Activated naive CD4-positive, alpha-beta T cell treated with anti-CD3 and anti-CD28 coated beads, Interleukin-2, amount 50 U/mL, for 24 hours (primary cell): ENCODE measurements around the gene VSIG2.
A peak's percentile ranks its signal among the peaks of the same experiment; 100 is the strongest.

Experiments
- H3K27ac Mint-ChIP-seq: one replicate; pipeline ENCODE4 v1.8.0; 2021; ENCODE audit warnings: mild to moderate bottlenecking, mixed read lengths
- H3K27me3 Mint-ChIP-seq: one replicate; pipeline ENCODE4 v1.8.0; 2021; ENCODE audit warnings: mixed read lengths
- H3K36me3 Mint-ChIP-seq: one replicate; pipeline ENCODE4 v1.8.0; 2021; ENCODE audit warnings: mixed read lengths
- H3K4me1 Mint-ChIP-seq: one replicate; pipeline ENCODE4 v1.8.0; 2021; ENCODE audit warnings: mixed read lengths
- H3K4me3 Mint-ChIP-seq: one replicate; pipeline ENCODE4 v1.8.0; 2021; ENCODE audit warnings: mild to moderate bottlenecking, mixed read lengths
- H3K9me3 Mint-ChIP-seq: one replicate; pipeline ENCODE4 v1.8.0; 2021; ENCODE audit warnings: mixed read lengths

Gene VSIG2, protein sequence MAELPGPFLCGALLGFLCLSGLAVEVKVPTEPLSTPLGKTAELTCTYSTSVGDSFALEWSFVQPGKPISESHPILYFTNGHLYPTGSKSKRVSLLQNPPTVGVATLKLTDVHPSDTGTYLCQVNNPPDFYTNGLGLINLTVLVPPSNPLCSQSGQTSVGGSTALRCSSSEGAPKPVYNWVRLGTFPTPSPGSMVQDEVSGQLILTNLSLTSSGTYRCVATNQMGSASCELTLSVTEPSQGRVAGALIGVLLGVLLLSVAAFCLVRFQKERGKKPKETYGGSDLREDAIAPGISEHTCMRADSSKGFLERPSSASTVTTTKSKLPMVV

DNA sequence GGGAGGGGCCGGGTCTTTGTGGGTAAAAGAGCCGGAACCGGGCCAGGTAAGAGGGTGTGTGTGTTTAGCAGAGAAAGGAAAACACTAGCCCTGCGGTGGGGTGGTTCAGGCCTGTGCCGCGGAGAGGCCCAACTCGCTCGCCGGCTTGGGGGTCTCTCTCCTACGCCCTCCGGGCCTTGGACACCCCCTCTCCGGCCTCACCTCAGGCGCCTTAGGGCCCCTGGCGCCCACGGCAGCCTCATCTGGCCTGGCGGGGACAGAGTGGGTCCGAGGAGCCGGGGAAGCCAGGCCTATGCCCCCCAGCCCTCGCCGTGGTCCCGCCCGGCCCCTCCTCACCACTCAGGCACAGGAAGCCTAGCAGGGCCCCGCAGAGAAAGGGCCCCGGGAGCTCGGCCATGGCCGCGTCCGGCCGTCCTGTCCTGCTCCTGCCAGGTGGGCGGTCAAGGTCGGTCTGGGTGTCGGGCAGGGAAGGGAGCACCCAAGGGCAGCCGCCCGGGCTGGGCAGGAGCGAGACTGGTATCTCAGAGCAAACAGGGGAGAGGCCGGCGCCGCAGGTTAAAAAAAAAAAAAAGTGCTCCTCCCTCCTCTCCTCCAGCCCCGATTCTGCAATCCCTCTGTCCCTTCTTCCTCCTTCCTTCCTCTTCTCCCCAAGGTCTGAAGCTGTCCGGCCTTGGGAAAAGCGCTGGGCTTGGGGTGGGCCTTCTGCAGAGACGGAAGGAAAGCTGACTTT is at the start of gene VSIG2:
Gene VSIG2 (minus strand): TSS at position 515 of the 730 bp plus-strand sequence. CDS start 118 bp downstream, at position 397.
- H3K9me3 Mint-ChIP-seq = no peaks in the 10 kb centered on the region
- H3K27ac Mint-ChIP-seq = peak within 1 kb of the TSS; percentile 12
- no peaks in the 10 kb centered on the region for H3K36me3 Mint-ChIP-seq
- H3K4me3 Mint-ChIP-seq = peak within 1 kb of the TSS; percentile 49
- peaks cover 8% of the 10 kb centered on the region for H3K4me1 Mint-ChIP-seq
- H3K27me3 Mint-ChIP-seq = peaks cover 6% of the 10 kb centered on the region

DNA sequence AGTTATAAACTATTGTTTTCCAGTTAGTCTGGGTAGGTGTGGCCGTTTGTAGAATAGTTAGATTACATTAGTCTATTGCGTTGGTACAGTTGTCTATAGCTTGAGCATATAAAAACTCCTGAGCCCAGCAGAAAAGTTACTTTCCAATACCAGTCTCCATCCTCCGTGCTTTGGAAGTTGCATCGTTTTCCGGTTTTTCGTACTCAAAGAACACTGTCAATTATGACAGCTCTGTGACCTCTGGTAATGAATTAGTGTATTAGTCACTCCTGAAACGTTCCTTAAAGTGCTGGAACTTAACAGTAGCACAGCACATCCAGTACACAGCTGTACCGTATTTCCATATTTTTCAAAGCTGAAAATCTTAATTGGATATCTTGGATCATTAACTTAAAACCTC is 49.0 kb upstream of the VSIG2 start:
- H3K4me1 Mint-ChIP-seq = peaks cover 36% of the 10 kb centered on the region
- peak overlapping the region; percentile 91 for H3K4me3 Mint-ChIP-seq
- peak overlapping the region; percentile 91 for H3K27ac Mint-ChIP-seq
- H3K36me3 Mint-ChIP-seq = peaks cover 5% of the 10 kb centered on the region
- H3K27me3 Mint-ChIP-seq = no peaks in the 10 kb centered on the region
- H3K9me3 Mint-ChIP-seq = no peaks in the 10 kb centered on the region

DNA sequence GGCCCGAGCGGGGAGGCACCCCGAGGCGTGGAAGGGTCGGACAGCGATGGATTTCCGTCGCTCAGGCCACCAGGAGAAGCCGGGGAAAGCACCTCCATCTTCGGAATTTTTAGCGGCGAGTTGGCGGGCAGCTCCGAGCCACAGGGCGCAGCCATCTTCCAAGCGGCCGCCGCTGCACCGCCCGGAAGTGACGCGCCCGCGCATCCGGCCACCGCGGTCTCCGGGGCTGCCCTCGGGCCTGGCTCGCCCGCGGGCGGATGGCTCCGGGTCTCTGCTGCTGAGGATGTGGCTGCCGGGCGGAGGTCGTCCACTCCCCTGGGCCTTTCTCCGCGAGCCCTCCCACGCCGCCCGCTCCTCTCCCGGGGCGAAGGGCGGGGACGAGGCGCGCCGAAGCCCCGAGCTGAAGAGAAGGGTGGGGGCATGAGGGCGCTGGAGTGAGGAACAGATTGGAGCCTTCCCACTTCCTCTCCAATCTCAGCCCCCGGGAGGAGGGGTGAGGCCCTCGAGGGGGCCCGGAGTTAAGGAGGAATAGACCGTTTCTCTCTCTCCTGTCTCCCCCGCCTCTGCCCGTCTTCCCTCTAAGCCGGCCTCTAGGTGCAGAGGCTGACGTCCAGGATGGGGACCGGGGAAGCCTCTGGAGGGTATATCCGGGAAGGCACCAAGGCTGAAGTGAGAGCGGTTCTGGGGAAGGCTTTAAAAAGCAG is 48.3 kb upstream of the VSIG2 start, which contains the start of gene MSANTD2:
Gene MSANTD2 (minus strand): TSS at position 181 of the 704 bp plus-strand sequence. CDS start 26 bp downstream, at position 155.
- Mint-ChIP-seq H3K27me3 (no peaks in the 10 kb centered on the region), H3K9me3 (no peaks in the 10 kb centered on the region), H3K27ac (peak within 1 kb of the TSS; percentile 98), H3K36me3 (peaks cover 5% of the 10 kb centered on the region), H3K4me3 (peak within 1 kb of the TSS; percentile 97), H3K4me1 (peaks cover 36% of the 10 kb centered on the region)

DNA sequence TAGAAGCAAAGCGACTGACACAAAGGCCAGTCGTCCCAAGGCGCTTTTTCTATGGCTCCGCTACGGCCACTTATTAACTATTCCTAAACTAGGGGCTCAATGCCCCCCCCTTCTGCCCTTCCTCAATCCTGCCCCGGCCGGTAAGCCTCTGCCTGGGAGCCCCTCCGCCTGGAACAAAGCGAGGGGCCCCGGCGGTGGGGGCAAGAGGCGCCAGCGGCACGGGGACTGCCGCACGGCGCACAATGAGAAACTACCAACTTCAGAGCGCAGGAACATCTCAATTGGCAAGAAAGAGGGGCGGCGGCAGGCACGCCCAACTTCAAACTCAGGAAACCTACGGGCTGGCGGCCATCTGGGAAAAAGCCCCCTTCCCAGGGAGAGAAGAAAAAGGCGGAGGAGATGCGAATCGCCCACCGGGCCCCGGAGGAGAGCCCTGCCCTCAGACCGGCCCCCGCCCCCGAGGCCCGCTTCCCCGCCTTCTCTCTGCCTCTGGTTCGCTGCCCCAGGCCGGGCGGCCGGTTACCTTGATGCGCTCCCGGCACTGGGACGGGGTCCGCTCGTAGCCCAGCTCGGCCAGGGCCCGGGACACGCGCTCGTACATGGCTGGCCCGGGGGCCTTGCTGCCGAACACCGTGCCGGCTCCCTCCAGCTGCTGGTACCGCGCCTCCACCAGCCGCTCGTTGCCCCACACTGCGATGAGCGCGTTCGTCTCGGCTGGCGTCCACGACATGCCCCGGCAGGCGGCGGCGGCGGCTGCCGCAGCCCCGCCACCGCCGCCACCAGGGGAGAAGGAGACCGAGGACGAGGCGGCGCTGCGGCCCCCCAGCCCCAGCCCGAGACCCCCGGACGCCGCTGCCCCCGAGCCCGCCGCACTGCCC is 47.5 kb upstream of the VSIG2 start:
- H3K27ac Mint-ChIP-seq = peak overlapping the region; percentile 98
- H3K4me1 Mint-ChIP-seq = peaks cover 36% of the 10 kb centered on the region
- H3K36me3 Mint-ChIP-seq = no peaks in the 10 kb centered on the region
- no peaks in the 10 kb centered on the region for H3K9me3 Mint-ChIP-seq
- no peaks in the 10 kb centered on the region for H3K27me3 Mint-ChIP-seq
- H3K4me3 Mint-ChIP-seq = peak overlapping the region; percentile 97

DNA sequence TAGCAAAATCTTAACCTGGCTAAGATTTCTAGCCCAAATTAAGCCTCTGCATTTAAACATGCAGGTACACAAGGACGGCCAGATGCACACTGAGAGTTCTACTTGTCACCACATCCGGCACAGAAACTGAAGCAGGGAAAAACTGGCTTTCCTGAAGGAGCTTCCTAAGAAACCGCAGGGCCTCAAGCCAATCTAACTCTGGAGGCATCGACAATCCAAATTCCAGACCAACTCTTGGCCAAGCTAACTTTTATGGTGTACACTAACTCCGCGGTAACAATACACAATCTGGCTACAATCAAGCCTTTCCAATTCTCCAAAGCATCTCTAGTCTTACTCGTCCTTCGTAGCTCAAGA is 46.9 kb upstream of the VSIG2 start:
- peak overlapping the region; percentile 98 for H3K27ac Mint-ChIP-seq
- H3K4me1 Mint-ChIP-seq = peaks cover 39% of the 10 kb centered on the region
- H3K4me3 Mint-ChIP-seq = peak overlapping the region; percentile 97
- H3K27me3 Mint-ChIP-seq = no peaks in the 10 kb centered on the region
- H3K36me3 Mint-ChIP-seq = no peaks in the 10 kb centered on the region
- no peaks in the 10 kb centered on the region for H3K9me3 Mint-ChIP-seq

DNA sequence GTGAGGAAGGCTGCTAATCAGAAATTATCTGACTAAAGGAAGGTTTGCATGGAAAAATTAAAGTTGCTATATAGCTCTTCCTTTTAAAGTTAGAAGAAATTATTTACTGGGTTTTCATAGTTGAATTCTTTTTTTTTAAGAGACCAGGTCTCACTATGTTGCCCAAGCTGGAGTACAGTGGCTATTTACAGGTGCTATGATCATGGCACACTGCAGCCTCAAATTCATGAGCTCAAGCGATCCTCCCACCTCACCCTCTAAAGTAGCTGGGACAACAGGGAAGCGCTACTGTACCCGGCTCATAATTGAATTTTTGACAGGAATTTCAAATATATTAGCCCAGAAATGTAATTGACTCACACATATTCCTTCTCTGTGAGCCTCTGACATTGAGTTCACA is 44.3 kb upstream of the VSIG2 start:
- Mint-ChIP-seq H3K27me3 (no peaks in the 10 kb centered on the region), H3K27ac (no peak overlapping the region), H3K4me1 (peaks cover 56% of the 10 kb centered on the region), H3K9me3 (no peaks in the 10 kb centered on the region), H3K36me3 (no peaks in the 10 kb centered on the region), H3K4me3 (no peak overlapping the region)

DNA sequence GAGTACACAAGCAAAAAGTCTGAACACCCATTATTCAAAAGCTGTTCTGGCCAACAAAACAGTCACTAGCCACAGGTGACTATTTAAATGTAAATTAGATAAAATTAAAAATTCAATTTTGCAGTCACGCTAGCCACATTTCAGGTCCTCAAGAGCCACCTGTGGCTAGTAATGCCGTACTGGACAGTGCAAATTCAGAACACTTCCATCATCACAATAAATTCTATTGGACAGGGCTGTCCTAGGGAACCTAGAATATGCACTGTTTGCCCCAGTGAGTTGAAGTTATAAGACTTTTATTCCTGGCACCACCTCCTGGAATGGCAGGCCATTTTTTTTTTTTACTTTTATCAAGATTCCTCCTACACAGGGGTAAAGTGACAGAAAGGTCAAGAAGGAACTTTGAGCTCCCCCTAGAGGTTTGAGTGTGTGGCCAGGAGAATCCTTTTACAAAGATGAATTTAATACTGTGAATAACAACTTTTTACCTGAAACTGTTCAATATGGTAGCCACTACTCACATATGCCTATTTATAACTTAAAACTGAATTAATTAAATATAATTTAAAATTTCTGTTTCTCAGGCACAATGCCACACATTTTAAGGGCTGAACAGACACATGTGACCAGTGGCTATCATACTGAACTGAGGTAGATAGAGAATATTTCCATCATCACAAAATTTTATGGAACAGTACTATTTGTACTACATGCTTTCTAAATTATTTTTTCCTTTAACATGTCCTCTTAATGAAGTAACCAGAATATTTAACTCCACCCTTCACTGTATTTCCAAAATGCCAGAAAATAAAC is 41.6 kb upstream of the VSIG2 start:
- no peaks in the 10 kb centered on the region for H3K27me3 Mint-ChIP-seq
- no peak overlapping the region for H3K4me3 Mint-ChIP-seq
- no peaks in the 10 kb centered on the region for H3K36me3 Mint-ChIP-seq
- no peaks in the 10 kb centered on the region for H3K9me3 Mint-ChIP-seq
- peaks cover 56% of the 10 kb centered on the region for H3K4me1 Mint-ChIP-seq
- no peak overlapping the region for H3K27ac Mint-ChIP-seq

DNA sequence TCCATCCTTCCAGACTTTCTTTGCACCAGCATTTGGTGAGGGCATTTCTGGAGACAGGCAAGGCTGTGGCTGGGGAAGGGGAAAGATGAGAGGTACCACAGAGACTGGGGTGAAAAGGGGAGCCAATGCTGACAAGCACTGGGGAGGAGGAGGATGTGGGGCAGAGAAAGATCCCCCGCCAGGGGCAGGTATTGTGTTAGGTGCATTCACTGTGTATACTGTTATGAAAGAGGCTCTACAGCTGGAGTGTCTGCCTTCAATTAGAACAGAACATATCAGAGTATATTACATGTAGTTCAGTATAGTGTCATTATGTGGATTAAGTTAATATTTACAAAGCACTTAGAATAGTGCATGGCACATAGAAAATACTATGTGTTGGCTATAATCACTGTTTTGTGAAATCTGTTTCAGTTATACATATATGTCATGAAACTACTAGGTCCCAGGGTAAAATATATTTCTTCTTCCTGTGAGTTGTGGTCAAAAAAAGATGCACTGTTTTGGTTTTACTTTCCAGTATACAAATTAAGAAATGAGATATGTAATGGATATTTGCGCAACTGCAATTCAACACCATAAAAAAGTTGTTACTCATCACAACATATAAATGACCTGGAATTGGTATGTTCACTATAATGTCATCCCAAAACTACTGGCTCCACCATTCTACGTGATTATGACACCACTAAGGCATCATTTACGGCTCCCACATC is 39.7 kb upstream of the VSIG2 start:
- Mint-ChIP-seq H3K4me1 (peaks cover 46% of the 10 kb centered on the region), H3K9me3 (no peaks in the 10 kb centered on the region), H3K27ac (no peak overlapping the region), H3K27me3 (no peaks in the 10 kb centered on the region), H3K4me3 (no peak overlapping the region), H3K36me3 (no peaks in the 10 kb centered on the region)

DNA sequence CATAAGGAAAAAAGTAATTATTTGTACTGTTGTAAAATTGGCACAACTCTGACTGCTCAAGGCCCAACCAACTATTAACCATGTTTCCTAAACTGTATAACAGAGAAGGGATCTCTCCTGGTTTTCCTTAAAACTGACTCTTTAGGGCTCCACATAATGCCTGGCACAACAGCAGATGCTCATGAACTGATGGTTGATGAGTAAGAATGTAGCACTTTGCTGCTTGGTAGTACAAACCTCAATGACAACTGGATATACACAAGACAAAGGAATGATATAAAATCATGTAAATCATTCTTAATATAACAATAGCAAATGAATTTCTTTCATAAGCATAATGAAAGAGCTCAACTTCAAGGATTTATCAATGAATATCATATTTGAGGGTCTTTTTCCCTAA is 36.5 kb upstream of the VSIG2 start:
- no peaks in the 10 kb centered on the region for H3K27me3 Mint-ChIP-seq
- no peak overlapping the region for H3K27ac Mint-ChIP-seq
- H3K9me3 Mint-ChIP-seq = no peaks in the 10 kb centered on the region
- H3K4me3 Mint-ChIP-seq = no peak overlapping the region
- H3K4me1 Mint-ChIP-seq = peaks cover 47% of the 10 kb centered on the region
- no peaks in the 10 kb centered on the region for H3K36me3 Mint-ChIP-seq

DNA sequence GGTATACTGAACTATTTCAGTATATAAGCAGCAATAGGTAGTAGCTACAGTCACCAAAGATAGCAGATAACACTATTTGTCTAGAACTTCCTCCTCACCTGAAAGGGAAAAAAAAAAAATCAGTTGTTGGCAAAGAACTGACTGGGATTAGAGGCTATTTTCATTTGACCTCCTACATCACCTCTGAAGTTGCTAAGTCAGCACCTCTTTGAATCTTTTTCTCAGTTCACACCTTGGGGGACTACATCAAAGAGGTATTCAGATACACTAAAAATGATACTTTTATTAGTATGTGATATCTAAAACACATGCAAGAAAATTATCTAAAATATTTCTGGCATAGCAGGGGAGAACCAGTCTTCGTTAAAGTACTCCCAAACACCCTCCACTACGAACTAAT is 32.0 kb upstream of the VSIG2 start:
- no peak overlapping the region for H3K4me3 Mint-ChIP-seq
- no peaks in the 10 kb centered on the region for H3K27me3 Mint-ChIP-seq
- no peaks in the 10 kb centered on the region for H3K9me3 Mint-ChIP-seq
- H3K36me3 Mint-ChIP-seq = no peaks in the 10 kb centered on the region
- H3K4me1 Mint-ChIP-seq = peaks cover 20% of the 10 kb centered on the region
- H3K27ac Mint-ChIP-seq = no peak overlapping the region

DNA sequence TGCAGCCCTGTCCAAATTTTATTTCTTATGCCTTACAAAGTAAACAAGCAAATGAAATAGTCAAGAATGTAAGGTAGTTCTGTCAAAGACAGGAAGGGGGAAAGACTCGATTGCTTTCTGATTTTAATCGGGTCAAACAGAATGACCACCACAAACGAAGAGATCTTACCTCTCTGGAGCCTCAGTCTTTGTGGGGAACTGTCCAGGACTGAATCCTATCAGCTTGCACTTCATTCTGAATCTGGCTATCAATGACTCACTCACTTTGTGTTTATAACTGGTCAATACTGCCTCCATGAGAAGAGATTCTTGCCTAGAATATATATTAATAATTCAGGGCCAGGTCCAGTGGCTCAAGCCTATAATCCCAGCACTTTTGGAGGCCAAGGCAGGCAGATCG is 30.9 kb upstream of the VSIG2 start:
- H3K4me1 Mint-ChIP-seq = peaks cover 27% of the 10 kb centered on the region

DNA sequence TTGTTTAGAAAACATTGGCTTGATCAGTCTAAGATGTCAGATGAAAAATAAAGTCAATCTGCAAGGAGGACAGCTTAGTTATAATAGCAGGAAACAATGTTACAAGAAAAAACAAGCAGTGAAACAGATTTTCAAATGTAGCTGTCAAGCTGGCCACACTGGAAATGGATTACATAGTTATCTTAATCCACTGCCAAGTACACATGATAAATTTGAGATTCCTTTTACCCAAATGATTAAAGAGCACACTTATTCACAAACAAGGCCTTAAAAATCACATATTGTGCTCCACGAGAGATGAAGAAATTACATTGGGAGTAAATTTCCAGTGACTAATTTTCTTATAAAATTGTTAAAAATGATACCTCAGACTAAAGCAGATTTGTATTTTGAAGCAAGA is 27.5 kb upstream of the VSIG2 start:
- Mint-ChIP-seq H3K27ac (no peak overlapping the region), H3K27me3 (no peaks in the 10 kb centered on the region), H3K36me3 (peaks cover 2% of the 10 kb centered on the region), H3K4me1 (peaks cover 39% of the 10 kb centered on the region), H3K9me3 (no peaks in the 10 kb centered on the region), H3K4me3 (no peak overlapping the region)

More for the DNA sequence above, 30.9 kb upstream of the VSIG2 start:
- H3K27me3 Mint-ChIP-seq = no peaks in the 10 kb centered on the region
- no peaks in the 10 kb centered on the region for H3K36me3 Mint-ChIP-seq
- H3K9me3 Mint-ChIP-seq = no peaks in the 10 kb centered on the region
- no peak overlapping the region for H3K4me3 Mint-ChIP-seq
- H3K27ac Mint-ChIP-seq = no peak overlapping the region

DNA sequence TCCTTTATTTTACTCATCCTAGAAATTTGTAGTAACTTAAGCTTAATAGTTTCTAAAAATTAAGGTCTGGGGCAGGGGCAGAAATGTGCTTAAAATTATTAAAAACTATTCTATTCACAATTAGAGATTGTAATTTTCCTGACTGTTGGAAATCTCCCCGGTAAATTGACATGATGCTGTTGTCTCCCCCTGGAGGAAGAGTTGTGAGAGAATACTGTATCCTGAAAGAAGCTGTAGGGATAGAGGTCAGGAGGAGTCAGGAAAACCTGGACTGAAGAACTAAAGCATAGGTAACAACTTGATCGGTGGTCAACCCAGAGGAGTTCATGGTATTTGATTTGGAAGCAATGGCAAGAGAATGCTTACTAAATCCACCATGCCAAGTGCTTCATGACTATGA is 26.2 kb upstream of the VSIG2 start:
- H3K4me3 Mint-ChIP-seq = no peak overlapping the region
- H3K27ac Mint-ChIP-seq = no peak overlapping the region
- no peaks in the 10 kb centered on the region for H3K27me3 Mint-ChIP-seq
- H3K36me3 Mint-ChIP-seq = peaks cover 4% of the 10 kb centered on the region
- H3K4me1 Mint-ChIP-seq = peaks cover 33% of the 10 kb centered on the region
- H3K9me3 Mint-ChIP-seq = no peaks in the 10 kb centered on the region
